Vagina (tissue), 2 donors: ENCODE data around the gene FAR2.
"Not testable (repeated sequence)": the region's sequence is repeated elsewhere in the genome, so short reads cannot be mapped to it uniquely, and the experiment has no call there.

Experiments
- CTCF ChIP-seq, 3 experiments: fragments of 450-650 bp in 2 of 3; fragments of 200-600 bp in 1 of 3; sonication (generic) in 1 of 3; IDR thresholded peaks; one replicate each; pipeline ENCODE4 v1.5.1; 2017 to 2019; ENCODE audit warnings: antibody characterized with exemption in 3 of 3, mild to moderate bottlenecking in 2 of 3, moderate library complexity in 2 of 3
- POLR2A ChIP-seq, 2 donors: fragments of 450-650 bp; IDR thresholded peaks; one replicate each; pipeline ENCODE4 v1.6.1; 2017; ENCODE audit warnings: antibody characterized with exemption in 2 of 2, mild to moderate bottlenecking in 2 of 2, moderate library complexity in 2 of 2
- POLR2AphosphoS5 ChIP-seq, 2 donors: sonication (generic); formaldehyde crosslinking; IDR thresholded peaks; one replicate each; pipeline ENCODE4 v1.9.0; 2017; ENCODE audit warnings: antibody characterized with exemption in 2 of 2, mild to moderate bottlenecking in 2 of 2, low read depth in 1 of 2; ENCODE audit not compliant: insufficient read depth in 1 of 2

- TF ChIP-seq CTCF (IDR thresholded peaks at IDR 0.05); POLR2AphosphoS5 (IDR thresholded peaks at IDR 0.05; ENCODE audit: insufficient read depth in 1 of 2, low read depth in 1 of 2); POLR2A (IDR thresholded peaks at IDR 0.05): not testable (repeated sequence)
Measured at GRCh38 chr12:29257687-29258086, 108.6 kb downstream of the FAR2 start.
